Measurements from ENCODE around the gene COL15A1.

DNA sequence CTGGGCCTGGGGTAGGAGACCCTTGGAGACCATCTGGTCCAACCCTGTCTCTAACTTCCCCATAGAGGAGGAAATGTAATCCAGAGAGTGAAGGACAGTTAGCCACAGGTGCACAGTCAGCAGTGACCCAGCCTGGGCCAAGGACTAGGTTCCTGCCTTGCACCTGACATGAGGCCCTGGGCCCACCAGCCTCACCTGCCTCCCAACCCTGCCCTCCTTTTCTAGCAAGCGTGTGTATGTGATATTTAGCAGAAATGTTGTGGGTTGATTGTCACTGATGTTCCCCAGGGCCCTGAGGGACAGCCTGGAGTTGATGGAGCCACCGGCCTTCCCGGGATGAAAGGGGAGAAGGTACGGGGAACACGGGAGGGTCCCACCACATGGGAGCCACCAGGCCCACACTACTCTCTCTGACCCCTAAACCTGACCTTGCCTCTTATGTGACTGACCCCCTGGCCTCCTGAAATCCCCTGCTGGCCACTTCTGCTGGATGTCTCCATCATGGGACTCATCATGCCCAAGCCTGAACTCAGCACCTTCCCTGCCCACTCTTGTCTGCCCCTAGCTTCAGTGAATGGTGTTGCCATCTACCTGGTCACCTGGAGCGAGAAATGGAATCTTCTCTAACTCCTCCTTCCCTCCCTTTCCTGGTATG, 82.0 kb downstream of the COL15A1 start:
- TF ChIP-seq, protein P1, sequence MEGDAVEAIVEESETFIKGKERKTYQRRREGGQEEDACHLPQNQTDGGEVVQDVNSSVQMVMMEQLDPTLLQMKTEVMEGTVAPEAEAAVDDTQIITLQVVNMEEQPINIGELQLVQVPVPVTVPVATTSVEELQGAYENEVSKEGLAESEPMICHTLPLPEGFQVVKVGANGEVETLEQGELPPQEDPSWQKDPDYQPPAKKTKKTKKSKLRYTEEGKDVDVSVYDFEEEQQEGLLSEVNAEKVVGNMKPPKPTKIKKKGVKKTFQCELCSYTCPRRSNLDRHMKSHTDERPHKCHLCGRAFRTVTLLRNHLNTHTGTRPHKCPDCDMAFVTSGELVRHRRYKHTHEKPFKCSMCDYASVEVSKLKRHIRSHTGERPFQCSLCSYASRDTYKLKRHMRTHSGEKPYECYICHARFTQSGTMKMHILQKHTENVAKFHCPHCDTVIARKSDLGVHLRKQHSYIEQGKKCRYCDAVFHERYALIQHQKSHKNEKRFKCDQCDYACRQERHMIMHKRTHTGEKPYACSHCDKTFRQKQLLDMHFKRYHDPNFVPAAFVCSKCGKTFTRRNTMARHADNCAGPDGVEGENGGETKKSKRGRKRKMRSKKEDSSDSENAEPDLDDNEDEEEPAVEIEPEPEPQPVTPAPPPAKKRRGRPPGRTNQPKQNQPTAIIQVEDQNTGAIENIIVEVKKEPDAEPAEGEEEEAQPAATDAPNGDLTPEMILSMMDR (IDR thresholded peaks at IDR 0.05) = no peak
- no peak for TF ChIP-seq POLR2AphosphoS5 (IDR thresholded peaks at IDR 0.05)
- TF ChIP-seq POLR2A (IDR thresholded peaks at IDR 0.05; ENCODE audit: low read depth) = no peak
- no peak for TF ChIP-seq EP300 (IDR thresholded peaks at IDR 0.05)

Data from esophagus muscularis mucosa (tissue), 4 donors.